ENCODE measurements around the gene MGME1.

MGME1 gene

GRCh38 chr20:17968366-17969277 lies at the start of gene MGME1, which contains the start of gene SNX5:
MGME1 (plus strand) TSS chr20:17969018; CDS start chr20:17969860, 842 bp downstream.
SNX5 (minus strand) TSS chr20:17968794; CDS start chr20:17968425, 369 bp downstream.
- peak; percentile 99 to 100 for DNase-seq (ENCODE audit: low read depth in 2 of 2)

GRCh38 chr20:17919149-17919548 lies 49.7 kb upstream of the MGME1 start:
- no peak for DNase-seq (ENCODE audit: low read depth in 2 of 2)

- DNase-seq (ENCODE audit: low read depth in 2 of 2) = no peak
Observed at GRCh38 chr20:17921774-17922173, 47.0 kb upstream of the MGME1 start.

DNA sequence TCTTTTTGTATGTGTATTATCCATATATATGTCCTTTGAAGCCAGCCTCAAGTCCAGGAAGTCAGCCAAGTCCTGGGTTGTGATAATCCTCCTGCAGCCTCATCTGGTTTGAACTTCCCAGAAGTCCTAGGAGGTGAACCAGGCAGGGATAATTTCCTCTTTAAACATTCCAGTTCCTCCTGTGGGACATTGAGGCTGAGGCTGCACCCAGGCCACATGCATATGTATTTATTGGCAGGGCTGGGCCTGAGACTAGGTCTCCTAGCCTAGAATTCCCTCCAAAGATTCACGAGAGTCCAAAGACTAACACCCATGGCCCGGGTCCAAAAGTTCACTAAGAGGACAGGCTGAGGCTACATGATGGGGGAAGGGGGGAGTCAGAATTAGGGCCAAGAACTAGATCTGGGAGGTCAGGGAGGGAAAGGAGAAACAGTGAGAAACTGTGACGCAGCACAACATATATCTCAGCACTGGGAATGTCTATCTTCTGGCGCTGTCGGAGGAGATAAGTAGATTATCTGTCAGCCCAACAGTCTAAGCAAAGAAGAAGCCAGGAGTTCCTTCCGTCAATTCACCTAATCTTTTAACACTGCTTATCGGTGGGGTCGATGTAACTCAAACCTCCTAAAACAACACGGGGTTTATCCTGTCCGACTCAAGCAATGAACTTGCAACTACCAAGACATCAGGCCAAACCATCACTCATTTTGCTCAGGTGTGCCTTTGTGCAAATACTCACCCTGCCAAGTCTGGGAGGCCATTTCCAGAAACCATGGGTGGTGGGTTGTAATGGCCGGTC lies 43.5 kb upstream of the MGME1 start:
- no peak for DNase-seq (ENCODE audit: low read depth in 2 of 2)

DNA sequence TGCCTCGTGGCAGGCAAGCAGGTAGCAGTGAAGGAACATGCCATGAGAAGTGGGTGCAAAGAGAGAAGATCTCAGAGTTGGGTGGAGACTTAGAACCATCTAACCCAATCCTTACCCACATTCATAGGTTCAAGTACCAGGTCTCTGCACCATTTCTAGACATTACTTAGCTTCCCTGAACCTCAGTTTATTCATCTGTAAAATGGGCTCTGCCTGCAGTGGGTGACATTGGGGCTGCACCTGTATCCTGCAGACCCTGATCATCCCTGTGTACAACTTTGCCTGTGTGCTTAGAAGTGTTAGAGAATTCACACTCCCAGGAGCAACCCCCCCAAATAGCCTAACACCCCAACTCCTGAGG lies 42.9 kb upstream of the MGME1 start:
- DNase-seq (ENCODE audit: low read depth in 2 of 2) = no peak

- no peak for DNase-seq (ENCODE audit: low read depth in 2 of 2)
Observed at GRCh38 chr20:17928211-17928611, 40.6 kb upstream of the MGME1 start.

DNA sequence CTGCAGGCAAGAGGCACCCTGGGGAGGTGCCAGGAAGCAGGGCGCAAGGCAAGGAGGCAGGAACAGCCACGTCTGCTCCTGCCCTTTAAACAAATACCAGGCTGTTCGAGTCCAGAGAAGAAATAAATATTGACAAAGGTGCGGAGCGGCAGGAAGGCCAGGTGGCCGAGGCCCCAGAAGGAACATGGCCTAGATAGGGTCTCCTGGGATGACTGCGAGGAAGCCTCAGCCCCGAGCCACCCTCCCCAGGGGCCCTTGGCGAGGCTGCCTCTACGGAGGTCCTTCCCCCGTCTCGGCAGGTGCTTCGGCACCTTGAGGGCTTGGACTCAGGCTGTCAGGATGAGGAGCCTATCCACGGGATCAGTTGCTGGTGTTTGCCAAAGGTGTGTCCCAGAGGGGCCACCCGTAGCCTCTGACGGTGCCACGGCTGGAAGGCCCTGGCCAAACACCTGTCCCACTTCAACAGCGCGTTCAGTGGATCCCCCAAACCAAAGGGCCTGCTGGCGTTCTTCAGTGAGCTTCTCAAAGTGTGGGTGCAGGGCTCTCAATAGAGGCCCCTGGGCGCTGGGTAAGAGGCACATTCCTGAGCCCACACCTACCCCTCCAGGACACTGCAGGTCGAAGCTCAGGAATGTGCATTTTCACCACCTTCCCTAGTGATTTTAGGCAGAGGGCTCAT lies 40.0 kb upstream of the MGME1 start:
- DNase-seq (ENCODE audit: low read depth in 2 of 2) = no peak

DNA sequence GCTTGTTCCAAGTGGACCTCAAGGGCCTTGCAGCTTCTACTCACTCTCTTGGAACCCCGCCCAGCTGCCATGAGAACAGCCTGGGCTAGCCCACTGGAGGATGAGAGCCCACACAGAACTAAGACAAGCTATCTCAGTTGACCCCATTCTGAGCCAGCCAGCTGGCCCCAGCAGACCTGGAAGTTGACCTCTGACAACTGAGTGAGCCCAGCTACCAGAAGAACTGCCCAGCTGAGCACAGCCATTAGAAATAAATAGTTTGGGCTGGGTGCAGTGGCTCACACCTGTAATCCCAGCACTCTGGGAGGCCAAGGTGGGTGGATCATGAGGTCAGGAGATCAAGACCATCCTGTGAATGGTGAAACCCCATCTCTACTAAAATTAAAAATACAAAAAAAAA lies 37.3 kb upstream of the MGME1 start:
- no peak for DNase-seq (ENCODE audit: low read depth in 2 of 2)

DNA sequence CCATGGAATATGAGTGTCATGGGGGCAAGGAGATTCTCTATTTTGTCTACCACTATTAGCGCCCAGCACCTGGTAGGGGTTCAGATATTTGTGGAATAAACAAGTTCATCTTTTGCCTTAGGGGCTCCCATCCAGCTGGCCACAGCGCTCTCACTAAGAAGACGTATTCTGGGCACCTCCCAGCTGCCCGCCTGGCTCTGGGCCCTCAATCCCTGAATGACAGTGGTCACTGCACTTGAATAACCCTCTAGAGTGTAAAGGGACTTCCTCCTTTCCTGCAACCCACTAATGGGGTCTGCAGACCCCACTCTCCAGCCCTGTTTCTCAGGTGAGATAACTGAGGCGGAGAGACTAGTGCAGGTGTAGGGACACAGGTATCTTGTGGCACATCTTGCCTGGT lies 36.4 kb upstream of the MGME1 start:
- DNase-seq (ENCODE audit: low read depth in 2 of 2) = no peak

DNA sequence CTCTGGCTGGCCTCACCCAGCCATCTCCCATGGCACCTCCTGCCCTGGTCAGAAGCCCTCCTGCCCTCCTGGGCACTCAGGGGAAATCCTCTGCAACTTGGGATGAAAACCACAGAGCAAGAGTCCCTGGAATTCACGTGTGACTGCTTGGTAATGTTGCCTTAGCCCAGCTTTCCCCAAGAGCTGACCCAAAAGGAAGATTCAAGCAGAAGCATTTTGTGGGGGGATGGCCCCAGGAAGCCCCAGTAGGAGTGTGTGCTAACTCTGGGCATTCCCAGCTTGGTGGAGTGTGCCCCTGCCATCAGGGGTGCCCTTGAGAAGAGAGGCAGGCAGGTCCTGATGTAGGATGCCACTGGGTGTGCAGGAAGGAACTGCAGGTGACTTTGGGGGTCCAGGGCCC lies 35.7 kb upstream of the MGME1 start:
- no peak for DNase-seq (ENCODE audit: low read depth in 2 of 2)

DNA sequence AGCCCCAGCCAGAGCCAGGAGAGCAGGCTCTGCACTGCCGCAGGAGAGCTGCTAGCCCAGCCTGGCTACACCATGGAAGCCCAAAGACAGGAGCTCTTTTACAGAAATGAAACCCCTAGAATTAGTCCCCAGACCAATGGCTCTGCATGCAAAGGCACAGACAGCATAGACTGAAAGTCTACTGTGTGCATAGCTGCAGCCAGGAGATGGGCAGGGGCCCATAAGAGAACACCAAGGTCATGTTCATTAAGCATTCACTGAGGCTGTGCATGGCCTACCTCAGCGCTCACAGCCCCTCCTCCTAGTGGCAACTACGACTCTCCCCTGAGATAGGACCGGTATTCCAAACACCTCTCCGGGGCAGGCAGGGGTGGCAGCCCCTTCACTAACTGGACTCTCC lies 35.1 kb upstream of the MGME1 start:
- no peak for DNase-seq (ENCODE audit: low read depth in 2 of 2)

DNA sequence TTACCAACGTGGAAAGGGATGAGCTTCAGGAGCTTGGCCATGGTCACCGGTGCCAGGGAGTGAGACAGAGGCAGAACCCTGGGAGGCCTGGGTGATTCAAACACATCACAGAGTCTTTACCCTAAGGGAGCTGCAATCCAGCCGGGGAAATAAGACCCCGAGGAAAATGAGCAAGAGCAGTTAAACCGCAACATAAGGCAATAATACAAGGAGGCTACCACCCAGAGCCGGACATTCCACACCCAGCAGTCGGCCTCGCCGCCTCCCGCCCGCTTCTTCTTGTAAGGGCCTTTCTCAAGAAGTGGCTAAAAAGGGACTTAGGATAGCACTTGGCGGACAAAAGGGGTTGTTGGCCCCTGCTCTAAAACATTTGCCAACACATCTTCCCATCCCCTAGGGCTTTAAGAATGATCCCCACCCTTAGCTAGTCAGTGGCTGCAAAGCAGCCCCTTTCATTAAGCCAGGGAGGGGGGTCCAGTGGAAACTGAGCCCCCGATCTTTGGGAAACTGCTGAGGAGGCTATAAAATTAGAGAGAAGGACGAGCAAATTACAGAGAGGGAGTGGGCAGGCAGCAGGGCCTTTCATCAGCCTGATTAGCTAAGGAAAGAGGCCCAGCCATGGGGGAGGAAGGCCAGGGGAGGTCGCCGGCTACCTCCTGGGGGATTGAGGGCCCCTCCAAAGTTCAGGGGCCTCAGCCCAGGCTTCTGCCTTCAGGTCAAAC lies 34.5 kb upstream of the MGME1 start:
- no peak for DNase-seq (ENCODE audit: low read depth in 2 of 2)

- no peak for DNase-seq (ENCODE audit: low read depth in 2 of 2)
Observed at GRCh38 chr20:17935186-17935585, 33.6 kb upstream of the MGME1 start.

- no peak for DNase-seq (ENCODE audit: low read depth in 2 of 2)
Observed at GRCh38 chr20:17935761-17936160, 33.1 kb upstream of the MGME1 start.

- DNase-seq (ENCODE audit: low read depth in 2 of 2) = no peak
Observed at GRCh38 chr20:17936286-17936760, 32.5 kb upstream of the MGME1 start.

DNA sequence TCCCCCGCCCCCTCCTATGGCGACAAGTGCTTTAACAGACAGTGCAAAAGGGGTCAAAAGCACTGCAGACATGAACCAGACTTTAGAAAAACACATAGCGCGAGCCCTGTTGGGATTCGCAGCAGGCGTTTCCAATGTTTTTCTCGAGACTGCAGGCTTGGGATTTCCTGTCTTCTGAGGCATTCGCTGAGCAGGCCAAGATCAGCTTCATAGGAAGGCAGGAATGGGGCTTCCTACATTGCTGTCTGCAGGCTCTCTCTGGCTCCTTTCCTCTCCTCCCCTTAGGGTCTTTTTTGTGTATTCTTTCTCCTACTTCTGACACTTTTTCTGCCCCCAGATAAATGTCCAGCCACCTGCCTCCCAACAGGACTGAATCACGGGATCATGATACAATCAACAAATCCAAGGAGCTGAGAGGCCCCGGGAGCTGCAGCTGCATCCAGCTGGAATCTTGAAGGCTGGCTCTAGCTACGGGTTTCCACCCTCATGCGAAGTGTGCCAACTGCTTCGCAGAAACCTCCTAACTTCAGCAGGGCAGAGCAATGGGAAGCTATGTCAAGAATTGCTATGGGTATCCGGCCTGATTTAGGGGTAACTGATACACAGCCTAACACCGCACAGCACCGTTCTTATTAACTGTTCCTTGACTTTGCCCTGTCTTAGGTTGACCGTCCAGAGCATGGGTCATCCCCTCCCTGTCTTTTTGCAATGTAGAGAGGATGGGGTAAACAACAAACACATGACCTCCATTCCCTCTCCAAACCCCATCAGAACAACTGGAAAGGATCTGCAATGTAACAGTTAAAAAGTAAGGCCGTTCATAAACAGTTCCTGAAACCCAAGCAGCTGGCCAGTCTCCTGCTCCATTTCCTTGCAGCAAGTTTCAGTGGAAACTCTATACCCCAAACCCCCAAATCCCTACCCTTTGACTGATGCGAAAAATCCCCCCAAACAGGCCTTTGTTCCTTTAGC lies 31.8 kb upstream of the MGME1 start:
- DNase-seq (ENCODE audit: low read depth in 2 of 2) = no peak

DNA sequence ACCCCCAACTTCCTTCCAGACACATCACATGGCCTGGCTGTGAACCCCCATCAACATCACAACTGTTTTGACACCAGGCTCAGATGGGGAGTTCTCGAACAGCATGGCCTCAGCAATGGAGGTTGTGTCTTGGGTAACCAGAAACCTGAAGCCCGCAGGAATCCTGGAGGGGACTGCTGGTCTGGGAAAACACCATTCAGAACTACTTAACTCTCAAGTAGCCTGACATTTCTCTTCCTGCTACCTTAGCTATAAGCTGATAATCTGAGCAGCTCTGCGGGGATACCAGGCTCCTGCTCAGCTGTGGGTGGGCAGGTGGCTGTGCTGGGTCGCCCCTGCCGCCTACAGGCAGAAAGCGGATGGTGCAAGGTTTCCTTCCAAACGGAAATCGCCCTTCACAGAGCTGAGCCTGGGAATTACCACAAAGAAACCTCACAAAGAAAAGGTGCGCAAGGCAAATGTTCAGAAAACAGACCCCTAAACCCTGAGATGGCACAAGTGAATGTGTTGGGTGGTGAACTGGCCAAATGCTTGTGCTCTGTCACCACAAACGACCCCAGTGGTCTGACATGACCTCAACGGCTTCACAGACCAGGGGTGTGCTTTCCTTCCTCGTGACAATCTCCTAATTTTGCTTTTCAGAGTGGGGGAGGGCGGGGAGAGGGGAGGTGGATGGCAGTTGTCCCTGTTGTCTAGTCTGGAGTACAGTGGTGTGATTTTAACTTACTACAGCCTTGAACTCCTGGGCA lies 29.8 kb upstream of the MGME1 start:
- peak in 1 of 2 experiments; percentile 43 for DNase-seq (ENCODE audit: low read depth in 2 of 2)

DNA sequence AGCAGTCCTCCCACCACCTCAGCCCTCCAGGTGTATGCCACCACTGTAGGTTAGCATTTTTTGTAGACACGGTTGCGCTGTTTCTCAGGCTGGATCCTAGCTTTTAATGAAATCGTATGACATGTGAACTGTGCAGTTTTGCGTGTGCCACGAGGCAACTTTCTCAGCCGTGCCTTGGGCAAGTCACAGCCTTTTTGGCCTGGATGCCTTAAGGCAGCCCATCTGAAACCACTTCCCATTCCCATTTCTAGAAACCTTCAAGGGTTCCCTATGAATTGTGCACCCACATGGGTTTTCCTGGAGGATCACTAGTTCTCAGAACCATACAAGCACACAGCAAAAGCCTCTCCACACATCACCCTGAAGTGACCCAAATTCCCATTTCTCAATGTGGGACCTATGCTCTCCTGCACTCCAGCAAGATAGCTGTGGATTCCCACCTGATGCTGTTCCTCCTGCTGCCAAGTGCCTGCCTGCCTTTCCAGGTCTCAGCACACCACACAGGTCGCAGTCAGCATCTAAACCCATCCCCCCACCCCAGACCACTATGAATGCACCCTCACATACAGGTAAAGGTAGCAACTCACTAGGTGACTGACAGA lies 29.1 kb upstream of the MGME1 start:
- DNase-seq (ENCODE audit: low read depth in 2 of 2) = no peak

Measured in stimulated activated CD4-positive, alpha-beta T cell treated with anti-CD3 and anti-CD28 coated beads, Interleukin-12 subunit alpha, Interleukin-12 subunit beta, amount 100 ng/mL, for 24 hours (primary cell).